Dendritic cell treated with granulocyte-macrophage colony-stimulating factor and Interleukin-4, amounts not matched to agents 40 ng/mL and 50 ng/mL, for 4 days (primary cell): ENCODE measurements around the gene GJB4.

Experiments used
- H3K27ac Mint-ChIP-seq: one replicate; pipeline ENCODE4 v1.8.0; 2022; ENCODE audit warnings: mild to moderate bottlenecking, mixed read lengths
- H3K27me3 Mint-ChIP-seq: one replicate; pipeline ENCODE4 v1.8.0; 2022; ENCODE audit warnings: mild to moderate bottlenecking, mixed read lengths
- H3K36me3 Mint-ChIP-seq: one replicate; pipeline ENCODE4 v1.8.0; 2022; ENCODE audit warnings: low read depth, mixed read lengths
- H3K4me1 Mint-ChIP-seq: one replicate; pipeline ENCODE4 v1.8.0; 2022; ENCODE audit warnings: low read depth, mixed read lengths
- H3K4me3 Mint-ChIP-seq: one replicate; pipeline ENCODE4 v1.8.0; 2022; ENCODE audit warnings: mild to moderate bottlenecking, moderate library complexity, mixed read lengths
- H3K9me3 Mint-ChIP-seq: one replicate; pipeline ENCODE4 v1.8.0; 2022; ENCODE audit warnings: mixed read lengths
- intact Hi-C: fragments of 100-400 bp; cut with micrococcal nuclease; formaldehyde crosslinking; loops from one replicate; pipeline ENCODE4 v1.15.0; 2022

Gene GJB4

GRCh38 chr1:34739613-34740012 is 19.9 kb upstream of the GJB4 start:
- Mint-ChIP-seq H3K9me3 (no peaks in the 10 kb centered on the region), H3K27me3 (peaks cover 10% of the 10 kb centered on the region), H3K4me3 (no peak overlapping the region), H3K27ac (no peak overlapping the region), H3K36me3 (no peaks in the 10 kb centered on the region), H3K4me1 (no peaks in the 10 kb centered on the region)
- intact Hi-C loops: loop anchor here (5.0 kb wide), 1 partner anchor 1107 kb away; no protein-coding TSS in a partner anchor

- H3K27ac Mint-ChIP-seq: no peak overlapping the region
- no peaks in the 10 kb centered on the region for H3K9me3 Mint-ChIP-seq
- intact Hi-C loops: loop anchor here (5.0 kb wide), 1 partner anchor 1108 kb away; no protein-coding TSS in a partner anchor
- no peaks in the 10 kb centered on the region for H3K4me1 Mint-ChIP-seq
- H3K4me3 Mint-ChIP-seq: no peak overlapping the region
- H3K36me3 Mint-ChIP-seq: no peaks in the 10 kb centered on the region
- H3K27me3 Mint-ChIP-seq: peaks cover 10% of the 10 kb centered on the region
These were observed 19.2 kb upstream of the GJB4 start for GRCh38 chr1:34740161-34740868.

GRCh38 chr1:34742667-34743270 is 16.8 kb upstream of the GJB4 start:
- intact Hi-C loops: loop anchor here (5.0 kb wide), 1 partner anchor 1110 kb away; no protein-coding TSS in a partner anchor
- Mint-ChIP-seq H3K9me3 (no peaks in the 10 kb centered on the region), H3K27ac (no peak overlapping the region), H3K27me3 (peaks cover 10% of the 10 kb centered on the region), H3K4me1 (no peaks in the 10 kb centered on the region), H3K36me3 (no peaks in the 10 kb centered on the region), H3K4me3 (no peak overlapping the region)

GRCh38 chr1:34743775-34744174 is 15.8 kb upstream of the GJB4 start:
- Mint-ChIP-seq H3K27me3 (peaks cover 12% of the 10 kb centered on the region), H3K4me3 (no peak overlapping the region), H3K4me1 (no peaks in the 10 kb centered on the region), H3K27ac (no peak overlapping the region), H3K9me3 (no peaks in the 10 kb centered on the region), H3K36me3 (no peaks in the 10 kb centered on the region)
- intact Hi-C loops: loop anchor here (5.0 kb wide), 1 partner anchor 1111 kb away; no protein-coding TSS in a partner anchor

GRCh38 chr1:34744851-34745250 is 14.7 kb upstream of the GJB4 start:
- no peaks in the 10 kb centered on the region for H3K9me3 Mint-ChIP-seq
- no peak overlapping the region for H3K4me3 Mint-ChIP-seq
- H3K27ac Mint-ChIP-seq: no peak overlapping the region
- intact Hi-C loops: loop anchor here (5.0 kb wide), 1 partner anchor 1113 kb away; no protein-coding TSS in a partner anchor
- peaks cover 12% of the 10 kb centered on the region for H3K27me3 Mint-ChIP-seq
- H3K4me1 Mint-ChIP-seq: no peaks in the 10 kb centered on the region
- H3K36me3 Mint-ChIP-seq: no peaks in the 10 kb centered on the region

- Mint-ChIP-seq H3K9me3 (no peaks in the 10 kb centered on the region), H3K4me1 (no peaks in the 10 kb centered on the region), H3K27ac (no peak overlapping the region), H3K36me3 (no peaks in the 10 kb centered on the region), H3K27me3 (peaks cover 10% of the 10 kb centered on the region), H3K4me3 (no peak overlapping the region)
- intact Hi-C loops: no loop called here
These were observed 13.9 kb upstream of the GJB4 start for GRCh38 chr1:34745666-34746065.

- no peak overlapping the region for H3K4me3 Mint-ChIP-seq
- no peaks in the 10 kb centered on the region for H3K9me3 Mint-ChIP-seq
- no peaks in the 10 kb centered on the region for H3K4me1 Mint-ChIP-seq
- no peaks in the 10 kb centered on the region for H3K36me3 Mint-ChIP-seq
- intact Hi-C loops: no loop called here
- no peak overlapping the region for H3K27ac Mint-ChIP-seq
- H3K27me3 Mint-ChIP-seq: peaks cover 10% of the 10 kb centered on the region
These were observed 13.4 kb upstream of the GJB4 start for GRCh38 chr1:34746101-34746500.

- H3K36me3 Mint-ChIP-seq: no peaks in the 10 kb centered on the region
- H3K27ac Mint-ChIP-seq: no peak overlapping the region
- H3K9me3 Mint-ChIP-seq: no peaks in the 10 kb centered on the region
- no peak overlapping the region for H3K4me3 Mint-ChIP-seq
- intact Hi-C loops: no loop called here
- peaks cover 10% of the 10 kb centered on the region for H3K27me3 Mint-ChIP-seq
- no peaks in the 10 kb centered on the region for H3K4me1 Mint-ChIP-seq
These were observed 12.5 kb upstream of the GJB4 start for GRCh38 chr1:34746785-34747637.

- Mint-ChIP-seq H3K36me3 (no peaks in the 10 kb centered on the region), H3K4me3 (no peak overlapping the region), H3K4me1 (no peaks in the 10 kb centered on the region), H3K27ac (no peak overlapping the region), H3K9me3 (no peaks in the 10 kb centered on the region), H3K27me3 (peaks cover 6% of the 10 kb centered on the region)
- intact Hi-C loops: no loop called here
These were observed 11.9 kb upstream of the GJB4 start for GRCh38 chr1:34747638-34747941.

- no peaks in the 10 kb centered on the region for H3K36me3 Mint-ChIP-seq
- no peaks in the 10 kb centered on the region for H3K9me3 Mint-ChIP-seq
- intact Hi-C loops: no loop called here
- no peak overlapping the region for H3K27ac Mint-ChIP-seq
- H3K27me3 Mint-ChIP-seq: peaks cover 4% of the 10 kb centered on the region
- no peaks in the 10 kb centered on the region for H3K4me1 Mint-ChIP-seq
- no peak overlapping the region for H3K4me3 Mint-ChIP-seq
These were observed 9.5 kb upstream of the GJB4 start for GRCh38 chr1:34749992-34750391.

GRCh38 chr1:34750610-34751009 is 8.9 kb upstream of the GJB4 start:
- no peaks in the 10 kb centered on the region for H3K36me3 Mint-ChIP-seq
- H3K4me1 Mint-ChIP-seq: no peaks in the 10 kb centered on the region
- no peak overlapping the region for H3K4me3 Mint-ChIP-seq
- intact Hi-C loops: no loop called here
- no peaks in the 10 kb centered on the region for H3K9me3 Mint-ChIP-seq
- H3K27me3 Mint-ChIP-seq: peaks cover 4% of the 10 kb centered on the region
- no peak overlapping the region for H3K27ac Mint-ChIP-seq

- Mint-ChIP-seq H3K27me3 (peaks cover 2% of the 10 kb centered on the region), H3K4me3 (no peak overlapping the region), H3K9me3 (no peaks in the 10 kb centered on the region), H3K36me3 (no peaks in the 10 kb centered on the region), H3K27ac (no peak overlapping the region), H3K4me1 (no peaks in the 10 kb centered on the region)
- intact Hi-C loops: no loop called here
These were observed 6.4 kb upstream of the GJB4 start for GRCh38 chr1:34753163-34753562.

- intact Hi-C loops: no loop called here
- no peaks in the 10 kb centered on the region for H3K36me3 Mint-ChIP-seq
- H3K4me1 Mint-ChIP-seq: no peaks in the 10 kb centered on the region
- no peak within 1 kb of the TSS for H3K4me3 Mint-ChIP-seq
- H3K27ac Mint-ChIP-seq: no peak within 1 kb of the TSS
- H3K9me3 Mint-ChIP-seq: no peaks in the 10 kb centered on the region
- H3K27me3 Mint-ChIP-seq: peaks cover 1% of the 10 kb centered on the region
These were observed 4.4 kb upstream of the GJB4 start, which contains the start of gene GJB5 for GRCh38 chr1:34754964-34755637. TSS of gene GJB5 (plus strand) at chr1:34755047. CDS start at chr1:34757331, 2,284 bp downstream.
